Cardiac muscle cell (in vitro differentiated cells and primary cell): ENCODE results near the gene COQ2. TPM values are rescaled to one million over a fixed set of nuclear protein-coding genes. Genes with fewer than 3 reads are reported as not detected.
A peak's percentile ranks its signal among the peaks of the same experiment; 100 is the strongest.

Source experiments
- DNase-seq, 2 donors: peaks; one replicate each; pipeline versions ENCODE4 v3.0.0 to v3.0.0-alpha.2; 2010 to 2017; ENCODE audit warnings: low read depth in 1 of 2, low spot score in 1 of 2
- H3K27ac ChIP-seq: fragments of 200-600 bp; sonication (generic); 2 replicates; pipeline ENCODE4 v1.5.1; 2016
- H3K27me3 ChIP-seq: fragments of 200-600 bp; sonication (generic); 2 replicates; pipeline ENCODE4 v1.6.0; 2016; ENCODE audit warnings: control low read depth
- H3K36me3 ChIP-seq: fragments of 200-600 bp; sonication (generic); 2 replicates; pipeline ENCODE4 v1.5.1; 2016; ENCODE audit warnings: control low read depth
- H3K4me1 ChIP-seq: fragments of 200-600 bp; sonication (generic); 2 replicates; pipeline ENCODE4 v1.8.1; 2017; ENCODE audit warnings: low read depth, mild to moderate bottlenecking, mixed run types
- H3K4me3 ChIP-seq: fragments of 200-600 bp; sonication (generic); 2 replicates; pipeline ENCODE4 v1.5.1; 2016; ENCODE audit warnings: mild to moderate bottlenecking
- H3K9me3 ChIP-seq: fragments of 200-600 bp; sonication (generic); 2 replicates; pipeline ENCODE4 v1.5.1; 2017; ENCODE audit warnings: low read depth, mild to moderate bottlenecking, control low read depth
- polyA plus RNA-seq: library from polyadenylated mRNA; unstranded; fragments of >200 nt; fragmentation: Nextera tagmentation; extraction: Ambion mirVana; gene quantifications from 2 replicates; pipeline ENCODE4 v1.2.1, GENCODE V29; 2016
- total RNA-seq: library from RNA; depleted of rRNA; stranded (reverse); fragments of >200 nt; gene quantifications from 2 replicates; pipeline ENCODE4 v1.2.3, GENCODE V29; 2016
- TF ChIP-seq, protein P1 (sequence below): IDR thresholded peaks from 2 replicates; pipeline ENCODE4 v1.5.1; 2012; ENCODE audit warnings: low read depth, mild to moderate bottlenecking, low read length

Gene COQ2
- total and polyA plus RNA-seq, 2 experiments from 2014 or later = 6.1 to 20.0 TPM

DNA sequence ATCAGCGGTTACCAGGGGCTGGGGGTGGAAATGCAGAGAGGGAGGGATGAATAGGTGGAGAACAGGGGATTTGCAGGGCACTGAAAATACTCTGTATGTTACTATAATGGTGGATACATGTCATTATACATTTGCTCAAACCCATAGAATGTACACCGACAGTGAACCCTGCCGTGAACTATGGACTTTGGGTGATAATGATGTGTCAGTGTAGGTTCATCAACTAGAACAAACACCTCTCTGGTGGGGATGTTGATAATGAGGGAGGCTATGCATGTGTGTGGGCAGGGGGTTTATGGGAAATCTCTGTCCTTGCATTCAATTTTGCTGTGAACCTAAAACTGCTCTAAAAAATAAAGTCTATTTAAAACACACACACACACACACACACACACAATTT lies 38.5 kb upstream of the COQ2 start:
- H3K27ac ChIP-seq = no peak overlapping the region
- H3K9me3 ChIP-seq = no peaks in the 10 kb centered on the region
- TF ChIP-seq, protein P1, sequence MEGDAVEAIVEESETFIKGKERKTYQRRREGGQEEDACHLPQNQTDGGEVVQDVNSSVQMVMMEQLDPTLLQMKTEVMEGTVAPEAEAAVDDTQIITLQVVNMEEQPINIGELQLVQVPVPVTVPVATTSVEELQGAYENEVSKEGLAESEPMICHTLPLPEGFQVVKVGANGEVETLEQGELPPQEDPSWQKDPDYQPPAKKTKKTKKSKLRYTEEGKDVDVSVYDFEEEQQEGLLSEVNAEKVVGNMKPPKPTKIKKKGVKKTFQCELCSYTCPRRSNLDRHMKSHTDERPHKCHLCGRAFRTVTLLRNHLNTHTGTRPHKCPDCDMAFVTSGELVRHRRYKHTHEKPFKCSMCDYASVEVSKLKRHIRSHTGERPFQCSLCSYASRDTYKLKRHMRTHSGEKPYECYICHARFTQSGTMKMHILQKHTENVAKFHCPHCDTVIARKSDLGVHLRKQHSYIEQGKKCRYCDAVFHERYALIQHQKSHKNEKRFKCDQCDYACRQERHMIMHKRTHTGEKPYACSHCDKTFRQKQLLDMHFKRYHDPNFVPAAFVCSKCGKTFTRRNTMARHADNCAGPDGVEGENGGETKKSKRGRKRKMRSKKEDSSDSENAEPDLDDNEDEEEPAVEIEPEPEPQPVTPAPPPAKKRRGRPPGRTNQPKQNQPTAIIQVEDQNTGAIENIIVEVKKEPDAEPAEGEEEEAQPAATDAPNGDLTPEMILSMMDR = no peak
- no peak overlapping the region for H3K4me3 ChIP-seq
- DNase-seq = no peak
- H3K36me3 ChIP-seq = no peaks in the 10 kb centered on the region
- no peaks in the 10 kb centered on the region for H3K27me3 ChIP-seq
- H3K4me1 ChIP-seq = no peaks in the 10 kb centered on the region

DNA sequence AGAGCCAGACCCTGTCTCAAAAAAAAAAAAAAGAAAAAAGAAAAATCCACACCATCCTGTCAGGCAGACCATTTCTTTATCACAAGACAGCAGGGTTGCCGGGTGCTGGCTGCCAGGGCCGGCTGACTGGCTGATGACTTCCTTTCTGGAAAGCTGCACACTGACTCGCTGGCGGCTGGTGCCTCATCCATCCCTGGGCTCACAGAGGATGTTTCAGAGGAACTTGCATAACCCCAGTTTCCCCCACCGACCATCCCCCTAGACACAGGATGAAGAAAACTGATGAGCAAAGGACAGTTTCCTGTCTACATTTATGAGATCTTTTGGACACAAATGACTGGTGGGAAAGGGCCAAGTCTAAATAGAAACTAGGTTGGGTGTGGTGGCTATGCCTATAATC lies 36.0 kb upstream of the COQ2 start:
- TF ChIP-seq, protein P1 = no peak
- Histone ChIP-seq H3K36me3 (no peaks in the 10 kb centered on the region), H3K9me3 (no peaks in the 10 kb centered on the region), H3K27ac (no peak overlapping the region), H3K4me1 (no peaks in the 10 kb centered on the region), H3K4me3 (no peak overlapping the region), H3K27me3 (no peaks in the 10 kb centered on the region)
- peak in 1 of 2 donors; percentile 65 for DNase-seq

DNA sequence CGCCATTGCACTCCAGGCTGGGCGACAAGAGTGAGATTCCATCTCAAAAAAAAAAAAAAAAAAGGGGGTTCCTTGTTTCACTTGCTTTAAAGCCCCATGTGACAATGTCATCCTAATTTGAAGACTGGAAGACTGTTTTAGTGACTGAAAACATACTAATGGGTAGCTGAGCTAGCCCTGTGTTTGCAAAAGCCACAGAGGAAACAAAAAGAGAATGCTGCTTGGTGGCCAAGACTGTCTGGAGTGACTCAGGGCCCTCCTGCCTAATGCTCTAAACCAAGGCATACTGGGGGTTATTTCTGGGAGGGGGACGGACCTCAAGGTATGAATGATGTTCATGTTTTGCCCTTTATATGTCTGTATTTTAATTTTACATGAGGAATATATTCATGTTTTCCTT lies 34.1 kb upstream of the COQ2 start:
- Histone ChIP-seq H3K36me3 (no peaks in the 10 kb centered on the region), H3K4me1 (no peaks in the 10 kb centered on the region), H3K27me3 (no peaks in the 10 kb centered on the region), H3K9me3 (no peaks in the 10 kb centered on the region), H3K27ac (no peak overlapping the region), H3K4me3 (no peak overlapping the region)
- no peak for DNase-seq
- TF ChIP-seq, protein P1 = no peak

DNA sequence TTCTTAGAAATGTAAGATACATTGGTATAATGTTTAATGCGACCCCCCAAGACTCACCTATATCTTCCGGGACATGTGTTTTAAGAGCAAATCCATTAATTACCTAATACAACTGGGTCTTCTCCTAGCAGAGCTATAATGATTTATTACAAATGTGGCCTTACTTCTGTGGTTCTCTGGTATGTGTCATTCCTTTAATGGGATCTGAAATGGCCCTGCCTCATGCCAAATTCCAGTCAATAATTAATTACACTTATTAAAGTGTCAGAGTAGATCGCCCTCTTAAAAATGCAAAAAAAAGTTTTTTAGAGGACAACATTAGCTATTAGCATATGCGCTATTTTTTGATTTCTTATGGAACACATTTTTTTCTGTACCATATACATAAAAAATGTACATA lies 33.1 kb upstream of the COQ2 start:
- Histone ChIP-seq H3K27ac (no peak overlapping the region), H3K4me3 (no peak overlapping the region), H3K9me3 (no peaks in the 10 kb centered on the region), H3K36me3 (no peaks in the 10 kb centered on the region), H3K4me1 (no peaks in the 10 kb centered on the region), H3K27me3 (no peaks in the 10 kb centered on the region)
- TF ChIP-seq, protein P1 = no peak
- DNase-seq = no peak

DNA sequence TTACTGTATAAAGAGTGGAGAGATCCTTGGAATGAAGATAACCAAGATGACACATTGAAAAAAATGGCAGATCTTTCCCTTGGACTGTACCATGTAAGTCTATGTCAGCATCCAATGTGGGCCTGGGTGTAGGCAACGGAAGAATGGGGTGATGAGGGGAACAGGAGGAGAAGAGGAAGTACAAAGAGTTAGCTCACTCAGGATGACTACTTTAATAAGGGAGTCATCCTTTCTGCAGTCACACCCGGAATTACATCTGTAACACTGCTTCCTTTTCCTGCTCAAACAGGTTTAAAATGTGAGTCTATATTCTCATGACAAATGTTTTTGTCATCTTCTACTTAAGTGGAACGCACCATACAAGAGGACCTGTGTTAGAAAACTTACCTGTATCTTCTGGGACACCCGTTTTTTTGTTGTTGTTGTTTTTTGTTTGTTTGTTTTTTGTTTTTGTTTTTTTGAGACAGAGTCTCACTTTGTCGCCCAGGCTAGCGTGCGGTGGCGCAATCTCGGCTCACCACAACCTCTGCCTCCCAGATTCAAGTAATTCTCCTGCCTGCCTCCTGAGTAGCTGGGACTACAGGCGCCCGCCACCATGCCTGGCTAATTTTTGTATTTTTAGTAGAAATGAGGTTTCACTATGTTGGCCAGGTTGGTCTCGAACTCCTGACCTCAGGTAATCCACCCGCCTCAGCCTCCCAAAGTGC lies 32.0 kb upstream of the COQ2 start:
- TF ChIP-seq, protein P1 = no peak
- Histone ChIP-seq H3K4me1 (no peaks in the 10 kb centered on the region), H3K4me3 (no peak overlapping the region), H3K9me3 (no peaks in the 10 kb centered on the region), H3K36me3 (no peaks in the 10 kb centered on the region), H3K27me3 (no peaks in the 10 kb centered on the region), H3K27ac (no peak overlapping the region)
- DNase-seq = no peak
